T-helper 2 cell treated with Interferon-gamma antibody and Interleukin-4, amounts not matched to agents 100 ng/mL and 5 ng/mL, for 36 hours (primary cell): Measurements from ENCODE around the gene EDA. TPM values are rescaled to one million over a fixed set of nuclear protein-coding genes. Genes with fewer than 3 reads are reported as not detected.

Source experiments
- intact Hi-C: fragments of 100-400 bp; cut with micrococcal nuclease; formaldehyde crosslinking; loops from one replicate; pipeline ENCODE4 v1.15.1; 2023
- total RNA-seq: library from RNA; stranded (reverse); gene quantifications from 2 replicates; pipeline ENCODE4 v1.2.3, GENCODE V29; 2022

EDA gene
- total RNA-seq, 1 donor from 2014 or later: 0.25 TPM

DNA sequence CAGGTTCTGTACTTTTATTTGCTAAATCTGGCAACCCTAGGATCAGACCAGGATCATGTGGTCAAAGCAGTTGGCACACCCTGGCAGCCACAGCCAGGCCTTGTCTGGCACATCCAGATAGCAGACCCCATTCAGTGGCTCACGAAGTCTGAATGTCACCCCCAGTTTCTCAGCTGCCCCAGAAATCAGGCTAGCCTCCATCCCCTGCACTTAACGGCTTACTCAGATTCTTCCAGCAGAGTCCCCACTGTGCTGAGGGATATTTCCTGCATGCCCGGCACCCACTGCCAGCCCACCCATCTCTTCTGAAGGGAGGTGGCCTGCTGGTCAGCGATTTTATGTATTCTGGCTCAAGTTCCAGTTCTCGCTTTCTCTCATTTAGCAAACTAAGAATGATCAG, 438.5 kb downstream of the EDA start:
- intact Hi-C loops: no loop called here

DNA sequence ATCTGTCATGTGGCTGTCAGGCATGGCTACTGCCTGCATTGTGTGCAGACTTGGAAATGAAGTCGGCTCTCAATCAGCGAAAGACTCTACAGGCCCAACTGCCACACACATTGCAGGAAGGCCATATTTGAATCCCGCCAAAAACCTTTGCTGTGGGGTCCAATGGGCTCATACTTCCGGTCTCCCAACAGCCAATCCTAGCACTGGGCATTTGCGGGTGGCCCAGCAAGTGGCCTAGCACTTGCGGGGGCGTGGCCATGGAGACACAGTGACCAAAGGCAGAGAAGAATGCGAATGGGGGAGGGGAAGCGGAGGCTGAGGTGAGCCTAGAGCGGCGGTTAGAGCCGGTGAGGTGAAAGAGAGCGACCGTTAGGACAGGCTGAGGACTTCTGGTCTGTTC, 446.2 kb downstream of the EDA start, which contains the start of gene OTUD6A:
Gene OTUD6A (plus strand): TSS at position 382 of the 400 bp plus-strand sequence. CDS start 68 bp downstream, outside the sequence.
- intact Hi-C loops: no loop called here

DNA sequence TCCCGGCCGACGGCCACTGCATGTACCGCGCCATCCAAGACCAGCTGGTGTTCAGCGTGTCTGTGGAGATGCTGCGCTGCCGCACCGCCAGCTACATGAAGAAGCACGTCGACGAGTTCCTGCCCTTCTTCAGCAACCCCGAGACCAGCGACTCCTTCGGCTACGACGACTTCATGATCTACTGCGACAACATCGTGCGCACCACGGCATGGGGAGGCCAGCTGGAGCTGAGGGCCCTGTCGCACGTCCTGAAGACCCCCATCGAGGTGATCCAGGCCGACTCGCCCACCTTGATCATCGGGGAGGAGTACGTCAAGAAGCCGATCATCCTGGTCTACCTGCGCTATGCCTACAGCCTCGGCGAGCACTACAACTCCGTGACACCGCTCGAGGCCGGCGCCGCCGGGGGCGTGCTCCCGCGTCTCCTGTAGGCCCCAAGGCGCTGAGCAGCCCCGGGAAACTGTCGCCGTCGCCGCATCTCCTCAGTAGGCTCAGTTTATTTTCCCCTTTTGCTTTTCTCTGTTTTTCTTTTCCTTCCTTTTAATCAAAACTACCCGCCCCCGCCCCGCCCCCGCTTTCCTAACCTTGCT, 447.1 kb downstream of the EDA start:
- intact Hi-C loops: no loop called here

DNA sequence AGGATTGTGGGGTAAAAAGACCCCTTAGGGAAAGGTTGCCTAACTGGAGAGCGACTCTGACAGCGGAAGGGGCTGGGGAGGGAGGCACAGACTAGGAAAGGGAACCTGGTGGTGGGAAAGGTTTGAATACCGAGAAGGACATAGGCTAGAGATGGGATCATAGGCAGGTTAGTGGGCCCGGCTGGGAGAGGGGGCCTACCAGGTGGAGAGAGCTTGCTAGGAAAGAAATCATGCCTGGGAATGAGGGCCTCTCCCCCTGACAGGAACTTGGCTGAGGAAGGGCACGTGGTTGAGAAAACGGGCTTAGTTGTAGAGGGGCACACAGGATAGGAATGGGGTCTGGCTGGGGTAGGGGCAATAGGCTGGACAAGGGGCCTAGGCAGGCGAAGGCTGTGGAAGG, 450.7 kb downstream of the EDA start:
- intact Hi-C loops: no loop called here

GRCh38 chrX:70079297-70079696, 463.4 kb downstream of the EDA start:
- intact Hi-C loops: no loop called here

DNA sequence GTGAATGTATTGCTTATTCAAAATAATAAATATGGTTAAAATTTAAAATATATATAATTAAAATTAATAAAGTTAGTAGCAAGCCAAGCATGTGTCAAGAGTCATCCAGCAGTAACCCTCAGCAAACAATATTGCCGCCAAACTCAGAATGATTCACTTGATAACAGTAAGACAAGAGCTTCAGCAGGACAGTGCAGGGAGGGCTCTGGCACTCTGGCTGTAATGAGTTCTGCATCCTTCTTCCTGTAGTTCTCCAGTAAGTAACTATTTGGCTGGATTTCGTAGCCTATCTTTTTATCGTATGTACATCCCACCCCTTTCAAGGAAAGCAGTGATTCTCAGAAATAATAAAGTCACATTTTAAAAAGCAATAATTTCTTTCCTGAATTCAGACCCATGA, 464.0 kb downstream of the EDA start:
- intact Hi-C loops: no loop called here

DNA sequence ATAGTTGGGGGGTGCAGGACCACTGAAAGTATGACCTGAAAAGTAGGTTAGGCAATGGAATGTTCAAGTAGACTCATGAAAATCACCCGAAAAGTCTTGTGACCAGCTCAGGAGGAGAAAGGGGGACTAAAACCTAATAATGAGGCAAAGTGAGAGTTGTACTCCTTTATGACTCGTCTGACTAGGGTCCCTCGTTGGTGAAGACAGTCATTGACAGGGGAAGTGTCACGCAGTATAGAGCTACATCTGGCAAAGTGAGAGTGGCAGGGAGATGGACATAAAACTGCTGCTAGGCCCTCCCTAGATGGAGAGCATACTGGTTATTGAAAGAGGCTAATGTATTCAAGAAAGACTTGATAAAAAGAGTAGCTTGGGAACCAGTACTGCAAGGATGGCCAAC, 466.8 kb downstream of the EDA start:
- intact Hi-C loops: no loop called here

GRCh38 chrX:70084592-70085240, 468.8 kb downstream of the EDA start:
- intact Hi-C loops: no loop called here

GRCh38 chrX:70087857-70088630, 472.1 kb downstream of the EDA start:
- intact Hi-C loops: no loop called here

GRCh38 chrX:70088751-70089150, 472.8 kb downstream of the EDA start:
- intact Hi-C loops: no loop called here

Other genes with a start within 250 kb of the EDA start
- 0.05 and 0.09 TPM in 2 replicates for gene NALF2, start 111.8 kb upstream of the EDA start, total RNA-seq